Measurements from ENCODE around the gene CHST13. TPM values are rescaled to one million over a fixed set of nuclear protein-coding genes. Genes with fewer than 3 reads are reported as not detected.

CHST13 gene
- total RNA-seq, 1 experiment from 2014 or later: 0.91 TPM

GRCh38 chr3:126553284-126554084, 29.5 kb downstream of the CHST13 start:
- POLR2A ChIA-PET: no interaction called here
- ATAC-seq: no peak
- intact Hi-C loops (cut with micrococcal nuclease): no loop called here

More at GRCh38 chr3:126553284-126554084, 29.5 kb downstream of the CHST13 start:
- H3K9ac ChIP-seq (ENCODE audit: low read length): no peak overlapping the region
- H3K36me3 ChIP-seq (ENCODE audit: control insufficient read depth in 1 of 2, insufficient read depth in 2 of 2, low read length in 2 of 2): no peaks in the 10 kb centered on the region
- no peak for TF ChIP-seq EGR1 (IDR thresholded peaks at IDR 0.05; ENCODE audit: low read depth)
- no peak for TF ChIP-seq FOSL1 (IDR thresholded peaks at IDR 0.05; ENCODE audit: low read depth)
- TF ChIP-seq SIN3A (IDR thresholded peaks at IDR 0.05; ENCODE audit: low read depth): no peak
- no peak for TF ChIP-seq CBX3 (IDR thresholded peaks at IDR 0.05; ENCODE audit: low read depth)
- TF ChIP-seq ELF1 (IDR thresholded peaks at IDR 0.05; ENCODE audit: borderline replicate concordance, low read depth): no peak
- no peak for TF ChIP-seq ZBTB33 (IDR thresholded peaks at IDR 0.05; ENCODE audit: extremely low read depth, insufficient replicate concordance, low read length)
- no peak overlapping the region for H3K4me3 ChIP-seq (replicated peaks in 1 of 2; ENCODE audit: low read depth in 1 of 2, low read length in 2 of 2)
- no peak overlapping the region for H3K4me2 ChIP-seq (ENCODE audit: low read length)
- H3K27me3 ChIP-seq (ENCODE audit: insufficient read depth, low read length): no peaks in the 10 kb centered on the region
- ChIA-PET CTCF (no interaction called here), RAD21 (ENCODE audit: low non-redundant PET in 1 of 2, low total read pairs in 2 of 2, uncharacterized antibody in 2 of 2, unreplicated experiment in 2 of 2) (no interaction called here)
- H3K9me2 ChIP-seq (ENCODE audit: insufficient read depth): no peaks in the 10 kb centered on the region
- H3K4me1 ChIP-seq (ENCODE audit: control insufficient read depth in 1 of 2, insufficient read depth in 2 of 2, low read length in 2 of 2): no peaks in the 10 kb centered on the region
- H2AFZ ChIP-seq (ENCODE audit: low read depth, low read length, poor library complexity, severe bottlenecking): no peak overlapping the region
- DNase-seq (ENCODE audit: low read depth, low spot score): no peak
- no peaks in the 10 kb centered on the region for H3K79me2 ChIP-seq (ENCODE audit: insufficient read depth, low read length)
- BruUV-seq (replicated peaks): no TSS peak
- H4K20me1 ChIP-seq (ENCODE audit: insufficient read depth): no peaks in the 10 kb centered on the region
- no peak overlapping the region for H3K27ac ChIP-seq (ENCODE audit: low read depth, low read length)
- H3K9me3 ChIP-seq (ENCODE audit: control insufficient read depth in 1 of 2, insufficient read depth in 1 of 2, low read depth in 1 of 2, low read length in 2 of 2): no peaks in the 10 kb centered on the region

Data from HCT116 (cell line).